GM18526 (cell line): ENCODE results near the gene TTLL11.

Source experiments
- POLR2A ChIP-seq: IDR thresholded peaks from 3 replicates; pipeline ENCODE4 v1.6.1; 2011; ENCODE audit not compliant: insufficient read length; ENCODE audit errors: extremely low read depth

The TTLL11 gene

DNA sequence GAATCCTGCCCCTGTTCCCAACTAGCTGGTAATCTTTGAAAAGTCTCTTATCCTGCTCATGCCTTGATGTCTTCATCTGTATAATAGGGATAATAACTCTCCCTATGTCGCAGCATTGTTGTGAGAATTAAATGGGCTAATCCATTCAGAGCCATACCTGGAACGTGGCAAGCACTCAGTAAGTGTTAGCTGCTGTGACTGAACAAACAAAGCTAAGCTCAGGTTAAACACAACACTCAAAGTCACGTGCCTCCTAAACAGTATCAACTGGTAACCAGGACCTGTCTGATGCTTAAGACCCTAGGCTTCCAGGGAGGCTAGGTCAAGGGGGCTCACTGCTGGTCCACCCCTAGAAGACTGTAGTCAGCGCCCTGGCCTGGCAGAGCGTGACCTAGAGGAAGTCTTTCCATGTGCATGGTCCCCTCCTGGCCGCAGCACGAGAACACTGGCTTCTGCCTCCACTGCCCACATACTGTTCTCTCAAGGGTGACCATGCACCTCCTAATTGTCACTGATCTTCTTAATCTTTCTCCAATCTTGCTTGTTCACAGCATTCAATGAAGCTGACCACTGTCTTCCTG, 211.1 kb downstream of the TTLL11 start:
- TF ChIP-seq POLR2A = no peak

DNA sequence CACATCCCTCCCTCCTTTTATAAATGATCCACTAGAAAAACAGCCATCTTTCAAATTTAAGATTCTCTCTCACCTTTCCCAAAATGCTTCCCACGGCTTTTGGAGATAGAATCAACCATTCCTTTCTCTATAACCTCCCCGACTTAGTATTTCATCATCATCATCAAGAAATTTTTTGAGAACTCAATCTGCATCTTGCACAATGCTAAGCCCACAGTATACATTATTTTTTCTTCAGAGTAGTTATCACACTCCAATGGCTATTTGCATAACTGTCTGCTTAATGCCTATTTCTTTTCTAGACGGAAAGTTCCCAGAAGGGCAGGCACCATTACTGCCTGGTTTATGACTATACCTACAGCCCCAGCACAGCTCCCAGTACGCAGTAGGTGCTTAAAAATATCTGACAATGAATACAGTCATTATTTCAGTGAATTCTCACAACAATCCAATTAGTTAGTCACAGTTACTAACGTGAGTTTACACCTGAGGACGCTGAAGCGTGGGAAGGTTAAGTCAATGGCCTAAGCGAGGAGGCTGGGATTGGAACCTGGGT, 212.7 kb downstream of the TTLL11 start:
- TF ChIP-seq POLR2A = no peak

DNA sequence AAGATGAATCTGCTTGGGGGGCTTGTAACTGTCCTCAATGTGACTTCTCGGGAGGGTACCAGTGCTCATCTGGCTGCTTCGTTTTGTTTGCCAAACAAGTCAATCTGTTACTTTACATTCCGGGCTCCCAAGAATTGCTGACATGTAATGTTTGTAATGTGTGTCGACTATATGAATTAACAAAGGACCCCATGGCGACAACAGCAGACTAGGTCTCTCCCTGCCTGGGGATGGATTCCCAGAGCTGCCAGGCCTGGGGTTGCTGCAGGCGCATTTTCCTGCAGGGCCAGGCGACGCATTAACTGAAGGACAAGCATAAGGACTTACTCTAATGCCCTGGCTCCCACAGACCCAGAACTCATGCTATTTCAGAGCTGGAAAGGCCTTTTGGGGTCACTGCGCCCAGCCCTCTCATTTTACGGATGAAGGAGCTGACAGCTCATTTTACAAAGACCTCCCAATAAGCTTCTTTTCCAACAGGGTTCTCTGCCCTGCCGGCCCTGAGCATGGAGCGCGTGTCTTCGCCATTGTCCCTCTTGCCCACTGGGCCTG, 214.8 kb downstream of the TTLL11 start:
- no peak for TF ChIP-seq POLR2A

DNA sequence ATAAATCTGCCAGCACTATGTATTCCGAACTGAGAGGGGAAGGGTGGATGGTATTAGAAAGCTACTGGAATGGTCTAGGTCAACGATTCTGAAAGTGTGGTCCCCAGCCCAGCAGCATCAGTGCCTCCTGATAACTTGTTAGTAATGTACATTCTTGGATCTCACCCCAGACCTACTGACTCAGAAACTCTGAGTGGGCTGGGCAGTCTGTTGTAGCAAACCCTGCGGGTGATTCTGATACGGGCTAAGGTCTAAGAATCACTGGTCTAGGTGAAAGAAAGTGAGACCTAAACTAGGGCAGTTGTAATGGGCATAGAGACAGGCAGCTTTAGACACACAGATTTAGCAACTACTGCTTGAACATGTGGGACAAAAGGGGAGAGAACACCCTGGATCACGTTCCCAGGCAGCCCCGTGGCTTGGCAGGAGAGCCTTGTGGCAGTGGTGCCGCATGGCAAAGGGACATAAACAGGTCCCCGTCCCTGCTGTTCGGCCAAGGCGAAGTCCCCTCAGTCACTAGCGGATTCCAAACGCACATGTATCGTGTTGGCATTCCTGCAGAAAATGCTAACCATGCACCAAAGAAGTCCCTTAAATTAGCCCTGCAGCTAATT, 216.3 kb downstream of the TTLL11 start:
- no peak for TF ChIP-seq POLR2A

DNA sequence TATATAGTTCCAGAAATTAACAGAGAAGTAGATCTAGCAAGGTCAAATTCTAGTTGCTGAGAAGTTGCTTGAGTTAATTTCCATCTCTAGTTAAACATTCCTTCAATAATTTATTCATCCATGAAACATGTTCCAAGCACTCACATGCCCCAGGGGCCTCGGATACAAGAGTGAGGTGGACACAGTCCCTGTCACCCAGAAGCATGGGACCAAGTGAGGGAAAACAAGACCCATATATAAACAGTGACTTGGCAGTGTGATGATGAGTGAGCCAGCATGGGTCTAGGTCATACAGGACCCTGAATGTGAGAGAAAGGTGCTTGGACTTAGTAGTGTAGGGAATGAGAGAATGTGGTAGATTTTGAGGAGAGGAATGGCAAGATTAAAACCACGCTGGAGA, 216.9 kb downstream of the TTLL11 start:
- no peak for TF ChIP-seq POLR2A

DNA sequence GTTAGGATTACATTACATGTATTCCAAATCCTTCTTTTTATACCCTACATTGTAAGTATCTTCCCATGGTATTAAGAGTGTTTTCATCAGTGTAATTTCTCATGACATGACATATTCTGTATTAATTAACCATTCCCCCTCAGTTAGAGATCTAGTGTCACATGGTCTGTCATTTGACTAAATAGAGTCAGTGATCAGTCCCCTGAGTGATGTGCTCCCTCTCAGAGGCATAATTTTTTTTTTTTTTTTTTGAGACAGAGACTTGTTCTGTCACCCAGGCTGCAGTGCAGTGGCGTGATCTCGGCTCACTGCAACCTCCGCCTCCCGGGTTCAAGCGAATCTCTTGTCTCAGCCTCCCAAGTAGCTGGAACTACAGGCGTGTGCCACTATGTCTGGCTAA, 218.6 kb downstream of the TTLL11 start:
- no peak for TF ChIP-seq POLR2A

DNA sequence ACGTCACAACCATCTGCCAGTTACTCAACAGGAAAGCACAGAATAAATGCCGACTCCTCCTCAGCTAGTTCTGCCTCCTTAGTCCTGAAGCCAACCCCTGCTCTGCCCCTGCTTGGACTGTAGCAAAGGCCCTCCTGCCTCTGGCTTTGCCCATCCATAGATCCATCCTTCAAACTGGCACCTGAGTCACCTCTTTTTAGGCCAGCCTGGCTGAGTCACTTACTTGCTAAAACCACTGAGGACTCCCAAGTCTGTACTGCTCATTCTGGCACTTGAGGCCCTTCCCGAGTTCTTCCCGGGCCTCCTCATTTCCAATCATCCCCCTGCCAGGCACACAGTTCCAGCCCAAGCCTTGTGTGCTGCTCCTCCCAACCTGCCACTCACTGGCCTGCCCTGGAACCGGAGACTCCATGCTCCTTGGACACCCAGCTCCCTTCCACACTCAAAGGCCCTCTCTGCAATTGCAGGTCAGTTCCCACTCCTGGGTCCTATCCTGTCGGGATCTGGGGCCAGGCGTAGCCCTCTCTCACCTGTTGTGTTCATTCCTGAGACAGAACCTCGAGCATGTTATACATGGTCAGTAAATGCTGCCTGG, 221.6 kb downstream of the TTLL11 start:
- no peak for TF ChIP-seq POLR2A

DNA sequence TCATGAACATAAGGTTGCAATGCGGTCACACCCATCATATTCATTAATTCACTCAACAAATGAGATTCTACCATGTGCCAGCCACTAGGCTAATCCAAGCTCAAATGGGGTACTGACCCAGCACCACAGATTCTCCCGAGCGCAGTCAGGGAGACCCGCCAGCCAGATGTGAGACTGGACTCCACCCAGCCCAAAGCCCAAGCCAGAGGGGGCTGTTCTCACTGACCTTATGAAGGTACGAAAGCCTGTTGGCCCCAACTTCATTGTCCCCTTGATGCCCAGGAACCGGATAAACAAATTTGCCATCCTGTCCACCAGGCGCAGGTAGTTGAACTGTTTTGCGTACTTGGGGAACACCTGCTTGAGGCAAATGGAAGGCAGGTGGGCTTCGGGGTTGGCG, 222.8 kb downstream of the TTLL11 start:
- TF ChIP-seq POLR2A = no peak

DNA sequence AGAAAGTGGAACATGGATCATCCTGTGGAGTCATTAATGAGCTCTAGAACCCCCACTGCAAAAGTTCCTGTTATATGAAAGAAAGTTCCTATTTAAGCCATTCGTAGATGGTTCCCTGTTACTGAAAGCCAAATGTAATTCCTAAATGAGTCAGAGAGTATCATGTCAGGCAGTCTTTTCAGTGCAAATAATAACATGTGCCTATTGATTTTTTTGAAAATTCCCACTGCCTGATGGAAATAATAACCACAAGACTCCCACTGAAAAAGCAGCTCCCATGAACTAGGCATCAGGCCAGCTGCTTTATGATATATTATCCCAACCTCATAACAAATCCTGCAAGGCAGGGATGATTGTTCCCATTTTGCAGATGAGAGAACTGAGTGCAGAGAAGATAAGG, 224.5 kb downstream of the TTLL11 start:
- TF ChIP-seq POLR2A = no peak

DNA sequence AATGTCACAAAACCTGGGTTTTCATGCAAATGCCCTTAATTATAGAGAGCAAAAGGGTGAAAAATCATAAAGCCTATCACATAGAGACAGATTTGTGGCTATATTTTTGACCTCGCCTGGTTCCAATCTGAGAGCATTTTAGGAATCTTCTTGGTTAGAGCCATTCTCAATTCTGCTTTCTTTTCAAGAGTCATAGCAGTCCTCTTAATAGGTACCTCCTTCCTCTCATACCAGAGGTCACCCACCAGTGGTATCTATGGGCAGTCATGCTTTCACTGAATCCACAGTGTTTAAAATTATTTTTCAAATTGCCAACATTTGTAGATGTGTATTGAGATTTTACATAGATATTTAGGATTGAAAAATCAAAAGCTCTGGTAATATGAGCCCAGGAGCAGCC, 226.2 kb downstream of the TTLL11 start:
- TF ChIP-seq POLR2A = no peak

DNA sequence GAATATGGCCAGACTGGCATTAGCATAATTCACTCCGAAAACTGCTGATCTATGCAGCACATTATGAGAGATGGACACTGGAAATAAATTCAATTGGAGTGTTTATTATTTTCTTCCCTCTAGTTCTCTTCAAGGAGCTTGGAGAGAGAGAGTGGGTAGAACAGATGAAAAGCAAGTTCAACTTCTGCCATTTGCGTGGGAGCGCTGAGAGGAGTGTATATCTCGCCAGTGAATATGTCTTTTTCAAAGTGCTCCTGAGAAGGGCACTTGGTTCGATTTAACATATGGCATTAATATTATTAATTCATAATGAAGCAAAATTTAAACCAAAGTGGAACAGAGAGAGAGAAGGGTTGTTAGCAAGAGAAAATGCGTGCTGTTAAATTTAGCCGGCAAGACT, 227.2 kb downstream of the TTLL11 start:
- TF ChIP-seq POLR2A = no peak

DNA sequence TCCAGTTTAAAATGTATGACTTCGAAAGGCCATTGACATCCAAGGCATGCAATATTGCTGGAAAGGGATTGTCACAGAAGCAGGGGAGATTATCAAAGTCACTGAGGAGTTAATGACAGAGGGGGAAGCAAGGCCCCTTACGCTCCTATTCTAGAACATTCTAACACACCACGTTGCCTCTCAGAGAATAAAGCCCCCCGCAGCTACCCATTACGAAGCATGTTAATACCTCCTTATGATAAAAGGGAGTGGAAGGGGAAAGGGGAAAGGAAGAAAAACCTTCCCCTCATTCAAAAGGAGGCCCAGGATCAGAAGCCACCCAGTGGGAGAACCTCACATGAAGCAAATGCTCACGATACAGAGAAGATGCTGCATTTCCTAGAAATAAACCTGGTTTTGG, 228.0 kb downstream of the TTLL11 start:
- TF ChIP-seq POLR2A = no peak

DNA sequence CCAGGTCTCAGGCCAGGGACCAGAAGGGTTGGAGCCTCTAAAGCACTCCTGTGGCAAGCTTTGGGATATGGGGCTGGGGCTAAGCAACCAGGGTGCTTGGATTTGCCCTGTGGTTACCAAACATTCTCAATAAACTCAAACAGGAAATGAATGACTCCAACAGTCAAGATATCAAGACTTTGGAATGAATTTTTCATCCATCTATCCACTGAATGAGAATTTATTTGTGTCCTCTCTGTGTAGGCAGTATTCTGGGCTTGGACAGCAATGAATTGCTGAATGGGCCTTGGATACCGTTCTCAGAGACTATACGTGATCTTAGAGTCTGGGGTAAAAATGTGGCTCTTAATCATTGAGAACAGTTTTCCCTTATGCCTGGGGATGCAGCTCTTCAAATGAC, 229.2 kb downstream of the TTLL11 start:
- TF ChIP-seq POLR2A = no peak

DNA sequence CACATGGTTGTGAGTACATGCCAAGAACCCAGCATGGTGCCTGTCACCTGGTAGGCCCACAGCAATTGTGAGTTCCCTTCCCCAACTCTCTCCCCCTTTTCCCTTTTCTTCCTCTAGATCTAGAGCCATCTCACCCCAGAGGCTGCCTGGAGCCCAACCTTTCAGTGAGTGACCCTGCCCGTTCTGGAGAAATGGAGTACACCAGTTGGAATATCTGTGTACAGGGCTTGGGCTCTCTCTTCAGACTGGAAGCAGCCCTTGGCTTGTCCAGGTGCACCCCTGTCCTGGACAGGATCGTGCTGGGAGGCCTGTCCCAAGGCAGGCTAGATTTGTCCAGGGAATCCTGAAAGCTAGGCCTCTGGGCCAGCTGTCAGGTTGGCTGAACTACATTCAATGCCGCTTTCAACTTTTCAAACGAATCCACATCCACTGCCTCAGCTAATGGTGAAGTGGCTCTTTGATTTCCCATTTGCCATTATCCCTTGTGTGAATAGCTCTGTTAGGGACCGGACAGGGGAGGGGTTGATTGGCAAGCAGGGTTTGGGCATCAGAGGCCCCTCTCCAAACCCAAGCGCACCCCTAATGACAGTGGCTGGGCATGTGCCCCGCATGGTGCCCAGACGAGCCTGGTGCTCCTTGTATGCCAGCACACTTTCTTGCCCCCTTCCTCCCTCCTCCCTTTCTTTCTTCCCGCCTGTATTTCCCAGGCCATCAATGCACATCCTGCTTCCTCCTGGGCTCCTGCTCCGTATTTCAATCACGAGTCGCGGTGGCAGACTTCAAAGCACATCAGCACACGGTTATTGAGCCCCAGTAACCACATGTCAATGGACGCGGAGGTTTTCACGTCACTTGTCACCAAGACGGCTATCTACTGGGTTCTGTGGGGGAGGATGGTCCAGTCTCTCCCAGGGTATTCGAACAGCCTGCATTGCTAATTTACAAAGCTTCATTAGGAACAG, 230.5 kb downstream of the TTLL11 start:
- no peak for TF ChIP-seq POLR2A

DNA sequence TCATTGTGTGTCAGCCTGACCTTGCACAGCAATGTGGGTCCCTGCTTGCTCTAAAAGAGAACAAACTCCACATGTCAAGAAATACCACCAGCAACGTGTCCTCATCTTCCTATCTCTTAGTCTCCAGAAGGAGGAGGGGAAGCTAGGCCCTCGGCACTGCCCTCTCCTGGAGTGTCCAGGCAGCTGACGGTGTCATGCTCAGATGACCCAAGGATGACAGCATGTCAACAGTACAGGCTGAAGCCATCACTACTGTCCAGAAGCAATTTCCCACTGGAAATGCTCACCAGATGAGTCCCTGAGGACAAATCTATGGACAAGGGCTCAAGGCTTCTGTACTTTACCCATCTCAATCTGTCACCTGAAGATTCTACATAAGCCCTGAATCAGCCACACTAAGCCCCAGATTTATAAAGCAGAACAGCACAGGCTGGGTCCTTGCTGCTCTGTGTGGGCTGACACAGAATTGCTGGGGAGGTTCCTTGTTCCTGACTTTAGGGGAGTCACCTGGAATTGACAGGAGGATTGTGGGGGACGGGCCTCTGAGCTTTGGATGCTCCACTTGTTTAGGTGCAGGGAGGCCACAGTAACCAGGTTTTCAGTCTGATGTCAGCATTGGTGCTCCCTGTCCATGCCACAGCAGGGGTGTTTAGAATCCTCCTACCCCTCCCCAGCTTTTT, 231.5 kb downstream of the TTLL11 start:
- TF ChIP-seq POLR2A = no peak

DNA sequence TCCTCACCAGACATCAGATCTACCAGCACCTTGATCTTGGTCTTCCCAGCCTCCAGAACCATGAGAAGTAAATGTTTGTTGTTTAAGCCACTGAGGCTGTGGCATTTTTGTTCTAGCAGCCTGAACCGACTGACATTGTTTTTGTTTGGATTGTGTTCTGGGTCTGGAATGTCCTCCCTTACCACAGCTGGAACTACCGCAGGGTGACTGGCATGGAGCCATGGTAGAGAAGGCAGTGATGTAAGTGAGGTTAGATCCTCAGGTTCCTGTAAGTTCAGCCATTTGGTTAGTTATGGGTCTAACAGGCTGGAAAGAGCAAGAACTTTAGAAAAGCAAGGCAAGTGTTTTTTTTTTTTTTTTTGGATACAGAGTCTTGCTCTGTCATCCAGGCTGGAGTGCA, 232.4 kb downstream of the TTLL11 start:
- TF ChIP-seq POLR2A = no peak
